ENCODE data around the gene AP1AR. TPM values are rescaled to one million over a fixed set of nuclear protein-coding genes. Genes with fewer than 3 reads are reported as not detected.

AP1AR gene
- total RNA-seq, 1 donor from 2014 or later = 24.3 TPM

DNA sequence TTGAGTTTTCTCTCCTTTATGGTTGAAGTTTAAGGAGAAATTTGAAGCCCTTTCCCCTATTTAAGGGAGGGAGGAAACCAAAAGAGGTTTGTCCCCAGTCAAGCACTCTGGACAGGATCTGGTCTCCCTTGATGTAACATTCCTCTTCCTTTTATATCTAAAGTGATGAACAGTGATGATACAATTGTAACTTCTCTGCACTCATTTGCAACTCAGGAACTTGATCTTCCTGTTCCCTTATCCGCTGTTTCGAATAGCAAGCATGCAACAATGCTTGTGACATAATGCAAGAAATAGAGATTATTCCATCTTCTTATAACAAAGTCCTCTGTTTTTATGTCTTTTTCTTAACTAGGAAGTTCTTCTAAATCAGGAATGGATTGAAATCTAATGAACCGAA lies 83.9 kb downstream of the AP1AR start:
- DNase-seq (ENCODE audit: low read depth, low spot score) = no peak
- H3K4me3 Mint-ChIP-seq = no peak overlapping the region
- H3K4me1 Mint-ChIP-seq = no peaks in the 10 kb centered on the region
- TF ChIP-seq, protein P1, sequence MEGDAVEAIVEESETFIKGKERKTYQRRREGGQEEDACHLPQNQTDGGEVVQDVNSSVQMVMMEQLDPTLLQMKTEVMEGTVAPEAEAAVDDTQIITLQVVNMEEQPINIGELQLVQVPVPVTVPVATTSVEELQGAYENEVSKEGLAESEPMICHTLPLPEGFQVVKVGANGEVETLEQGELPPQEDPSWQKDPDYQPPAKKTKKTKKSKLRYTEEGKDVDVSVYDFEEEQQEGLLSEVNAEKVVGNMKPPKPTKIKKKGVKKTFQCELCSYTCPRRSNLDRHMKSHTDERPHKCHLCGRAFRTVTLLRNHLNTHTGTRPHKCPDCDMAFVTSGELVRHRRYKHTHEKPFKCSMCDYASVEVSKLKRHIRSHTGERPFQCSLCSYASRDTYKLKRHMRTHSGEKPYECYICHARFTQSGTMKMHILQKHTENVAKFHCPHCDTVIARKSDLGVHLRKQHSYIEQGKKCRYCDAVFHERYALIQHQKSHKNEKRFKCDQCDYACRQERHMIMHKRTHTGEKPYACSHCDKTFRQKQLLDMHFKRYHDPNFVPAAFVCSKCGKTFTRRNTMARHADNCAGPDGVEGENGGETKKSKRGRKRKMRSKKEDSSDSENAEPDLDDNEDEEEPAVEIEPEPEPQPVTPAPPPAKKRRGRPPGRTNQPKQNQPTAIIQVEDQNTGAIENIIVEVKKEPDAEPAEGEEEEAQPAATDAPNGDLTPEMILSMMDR (conservative IDR thresholded peaks at IDR 0.05) = no peak
- no peaks in the 10 kb centered on the region for H3K9me3 Mint-ChIP-seq
- H3K27ac Mint-ChIP-seq (ENCODE audit: unreplicated experiment) = no peak overlapping the region
- H3K36me3 Mint-ChIP-seq (ENCODE audit: low read depth) = no peaks in the 10 kb centered on the region
- peaks cover 39% of the 10 kb centered on the region for H3K27me3 Mint-ChIP-seq (ENCODE audit: low read depth)

DNA sequence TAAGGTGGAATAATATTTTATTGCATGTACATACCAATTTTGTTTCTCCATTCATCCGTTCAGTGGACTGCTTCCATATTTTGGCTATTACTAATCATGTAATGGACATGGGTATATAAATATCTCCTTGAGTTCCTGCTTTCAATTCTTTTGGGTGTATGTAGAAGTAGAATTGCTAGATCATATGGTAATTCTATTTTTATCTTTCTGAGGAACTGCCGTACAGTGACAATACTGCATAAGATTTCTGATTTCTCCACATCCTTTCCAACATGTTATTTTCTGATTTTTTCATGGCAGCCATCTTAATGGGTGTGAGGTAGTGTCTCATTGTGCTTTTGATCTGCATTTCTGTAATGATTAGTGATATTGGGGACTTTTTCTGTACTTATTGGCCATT lies 84.8 kb downstream of the AP1AR start:
- H3K4me3 Mint-ChIP-seq = no peak overlapping the region
- no peak overlapping the region for H3K27ac Mint-ChIP-seq (ENCODE audit: unreplicated experiment)
- TF ChIP-seq, protein P1 (conservative IDR thresholded peaks at IDR 0.05) = no peak
- H3K36me3 Mint-ChIP-seq (ENCODE audit: low read depth) = no peaks in the 10 kb centered on the region
- peaks cover 48% of the 10 kb centered on the region for H3K27me3 Mint-ChIP-seq (ENCODE audit: low read depth)
- DNase-seq (ENCODE audit: low read depth, low spot score) = no peak
- no peaks in the 10 kb centered on the region for H3K4me1 Mint-ChIP-seq
- no peaks in the 10 kb centered on the region for H3K9me3 Mint-ChIP-seq

- H3K4me3 Mint-ChIP-seq = no peak overlapping the region
- no peaks in the 10 kb centered on the region for H3K4me1 Mint-ChIP-seq
- H3K27ac Mint-ChIP-seq (ENCODE audit: unreplicated experiment) = no peak overlapping the region
- H3K27me3 Mint-ChIP-seq (ENCODE audit: low read depth) = peaks cover 55% of the 10 kb centered on the region
- no peak for DNase-seq (ENCODE audit: low read depth, low spot score)
- no peaks in the 10 kb centered on the region for H3K9me3 Mint-ChIP-seq
- TF ChIP-seq, protein P1 (conservative IDR thresholded peaks at IDR 0.05) = no peak
- no peaks in the 10 kb centered on the region for H3K36me3 Mint-ChIP-seq (ENCODE audit: low read depth)
Observed at GRCh38 chr4:112318239-112319142, 86.9 kb downstream of the AP1AR start.

Other genes with a start within 250 kb of the AP1AR start
- 0.07 and 0.09 TPM in 2 replicates for gene FAM241A, start 86.3 kb upstream of the AP1AR start, total RNA-seq
- 8.8 and 9.7 TPM in 2 replicates for gene TIFA, start 54.1 kb downstream of the AP1AR start, total RNA-seq
- gene ALPK1, start 65.6 kb downstream of the AP1AR start, total RNA-seq = 0.68 and 1.3 TPM in 2 replicates

Data from neural crest cell (in vitro differentiated cells).